ENCODE data around the gene R3HDML. TPM values are rescaled to one million over a fixed set of nuclear protein-coding genes. Genes with fewer than 3 reads are reported as not detected.

The R3HDML gene
- total and polyA plus RNA-seq, 2 of the 13 experiments (the other 11 are each of a cell fraction or from before 2014, with no cell fraction given), result not detected

DNA sequence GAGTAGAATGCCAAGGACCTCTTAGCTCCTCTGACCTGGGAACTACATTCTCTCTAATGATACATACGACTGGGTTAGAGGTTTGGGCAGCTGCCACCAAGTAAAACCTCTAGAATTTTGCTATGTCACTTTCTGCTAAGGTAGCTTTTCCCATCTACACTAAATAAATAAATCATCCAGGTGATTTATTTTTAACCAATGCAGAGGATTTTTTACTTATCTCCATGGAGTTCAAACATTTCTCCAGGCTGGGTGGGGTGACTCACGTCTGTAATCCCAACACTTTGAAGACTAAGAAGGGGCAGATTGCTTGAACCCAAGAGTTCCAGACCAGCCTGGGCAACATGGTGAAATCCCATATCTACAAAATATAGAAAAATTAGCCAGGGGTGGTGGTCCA is 45.8 kb downstream of the R3HDML start:
- in situ Hi-C loops (cut with HindIII; ENCODE audit: extremely low pct_ligation_motif_present, low pct_unique_long_range_greater_than_20kb) (no loop called here), intact Hi-C loops (cut with micrococcal nuclease; ENCODE audit: unreplicated experiment) (no loop called here)
- ChIA-PET POLR2A (interaction anchor here (4.6 kb wide), 1 partner anchor 28 kb away, joined by 27 read pairs; no protein-coding TSS in a partner anchor), CTCF (ENCODE audit: low intra/inter-chr PET ratio, low total read pairs) (interaction anchor here (0.9 kb wide), 1 partner anchor 78 kb away, joined by 5 read pairs; no protein-coding TSS in a partner anchor)
- no peaks in the 10 kb centered on the region; the same call in 1 of the 2 replicates for H4K20me1 ChIP-seq (ENCODE audit: insufficient read depth, low read length)
- TF ChIP-seq GFI1 (CRISPR knock-in tag; IDR thresholded peaks at IDR 0.05; ENCODE audit: borderline replicate concordance) (no peak), POLR2AphosphoS5 (IDR thresholded peaks at IDR 0.05; ENCODE audit: low read depth, low read length) (peak; percentile 18; the same call in 1 of the 2 replicates)
- H3K36me3 ChIP-seq (replicated peaks in 1 of 2; ENCODE audit: control insufficient read depth in 1 of 2, insufficient read depth in 2 of 2, low read length in 2 of 2), result peaks cover 2 to 33% of the 10 kb centered on the region in 2 experiments; a peak in 4 of 5 replicates
- H3K9ac ChIP-seq (ENCODE audit: insufficient read depth, low read depth, low read length), result no peak overlapping the region
- no peaks in the 10 kb centered on the region for H3K27me3 ChIP-seq (ENCODE audit: control insufficient read depth in 1 of 2, insufficient read depth in 2 of 2, low read length in 2 of 2)
- WGBS (ENCODE audit: low lambda C conversion rate), result 89% methylated on average over 2 of the region's 2 CpGs
- FAIRE-seq (no peak), DNase-seq (ENCODE audit: low spot score) (no peak), ATAC-seq (no peak)
- H3K4me3 ChIP-seq (replicated peaks in 1 of 3; ENCODE audit: insufficient read depth in 1 of 3, low read depth in 2 of 3, low read length in 3 of 3), result no peak overlapping the region
- H2AFZ ChIP-seq (ENCODE audit: low read length), result no peak overlapping the region
- peaks cover 61% of the 10 kb centered on the region for H3K79me2 ChIP-seq (ENCODE audit: insufficient read depth, low read length)
- no peak overlapping the region for H3K27ac ChIP-seq (ENCODE audit: extremely low read length, insufficient read depth, low read length)
- H3K4me1 ChIP-seq (ENCODE audit: insufficient read depth, low read length), result peaks cover 24% of the 10 kb centered on the region
- H3K9me3 ChIP-seq (ENCODE audit: low read length), result no peaks in the 10 kb centered on the region
- BruUV-seq (replicated peaks), result no TSS peak
- no peak overlapping the region for H3K4me2 ChIP-seq (ENCODE audit: low read depth, low read length)

DNA sequence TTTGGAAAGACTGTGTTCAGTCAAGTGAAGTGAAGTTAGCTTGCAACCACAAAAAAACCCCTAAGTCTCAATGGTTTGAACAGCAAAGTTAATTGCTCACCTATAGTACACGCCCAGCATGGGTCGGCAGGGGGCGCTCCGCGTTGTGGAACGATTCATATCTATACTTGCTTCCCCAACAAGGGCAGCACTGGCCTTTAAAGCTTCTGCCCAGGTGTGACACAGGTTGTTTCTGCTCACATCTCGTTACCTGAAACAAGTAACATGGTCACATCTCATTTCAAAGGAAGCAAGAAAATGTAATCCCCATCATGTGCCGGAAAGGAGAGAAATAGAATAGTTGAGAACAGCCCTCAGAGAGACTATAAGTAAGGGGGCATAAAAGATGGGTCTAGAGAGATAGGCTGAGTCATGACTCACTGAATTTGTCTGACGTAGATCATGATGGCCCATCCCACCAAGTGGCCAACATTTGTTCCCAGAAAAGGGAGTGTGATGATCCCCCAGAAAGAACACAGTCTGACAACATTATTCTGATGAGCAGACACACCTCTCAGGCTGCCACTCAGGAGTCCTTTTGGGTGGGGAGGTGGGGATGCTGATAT is 47.7 kb downstream of the R3HDML start:
- Histone ChIP-seq H3K27me3 (ENCODE audit: control insufficient read depth in 1 of 2, insufficient read depth in 2 of 2, low read length in 2 of 2) (no peaks in the 10 kb centered on the region), H3K36me3 (replicated peaks in 1 of 2; ENCODE audit: control insufficient read depth in 1 of 2, insufficient read depth in 2 of 2, low read length in 2 of 2) (peaks cover 8 to 47% of the 10 kb centered on the region in 2 experiments), H3K79me2 (ENCODE audit: insufficient read depth, low read length) (peaks cover 64% of the 10 kb centered on the region), H3K9ac (ENCODE audit: insufficient read depth, low read depth, low read length) (no peak overlapping the region), H3K9me3 (ENCODE audit: low read length) (no peaks in the 10 kb centered on the region), H3K27ac (ENCODE audit: extremely low read length, insufficient read depth, low read length) (peak overlapping the region; percentile 0), H2AFZ (ENCODE audit: low read length) (no peak overlapping the region), H3K4me1 (ENCODE audit: insufficient read depth, low read length) (peaks cover 43% of the 10 kb centered on the region), H4K20me1 (ENCODE audit: insufficient read depth, low read length) (no peaks in the 10 kb centered on the region; the same call in 1 of the 2 replicates), H3K4me3 (replicated peaks in 1 of 3; ENCODE audit: insufficient read depth in 1 of 3, low read depth in 2 of 3, low read length in 3 of 3) (no peak overlapping the region), H3K4me2 (ENCODE audit: low read depth, low read length) (no peak overlapping the region)
- intact Hi-C loops (cut with micrococcal nuclease; ENCODE audit: unreplicated experiment) (loop anchor here (1.0 kb wide), 2 partner anchors 77 to 87 kb away; no protein-coding TSS in a partner anchor), in situ Hi-C loops (cut with HindIII; ENCODE audit: extremely low pct_ligation_motif_present, low pct_unique_long_range_greater_than_20kb) (loop anchor here (5.0 kb wide), 1 partner anchor 167 kb away; no protein-coding TSS in a partner anchor)
- FAIRE-seq, result peak; percentile 87
- peak; percentile 88 for ATAC-seq
- WGBS (ENCODE audit: low lambda C conversion rate), result 25% methylated on average over 9 of the region's 9 CpGs
- POLR2A ChIA-PET, result interaction anchor here (0.7 to 4.6 kb wide), 15 partner anchors 10 to 225 kb away, joined by 3 to 27 read pairs (median 5); partner anchors contain the start of gene HNF4A
- no TSS peak for BruUV-seq (replicated peaks)
- DNase-seq (ENCODE audit: low spot score), result peak; percentile 78
- CTCF ChIA-PET (ENCODE audit: low intra/inter-chr PET ratio, low total read pairs), result interaction anchor here (1.0 to 5.5 kb wide), 6 partner anchors 17 to 168 kb away, joined by 3 to 73 read pairs (median 15); partner anchors contain the start of gene TTPAL
- no peak for TF ChIP-seq IKZF1 (IDR thresholded peaks at IDR 0.05)
- TF ChIP-seq, protein P1, sequence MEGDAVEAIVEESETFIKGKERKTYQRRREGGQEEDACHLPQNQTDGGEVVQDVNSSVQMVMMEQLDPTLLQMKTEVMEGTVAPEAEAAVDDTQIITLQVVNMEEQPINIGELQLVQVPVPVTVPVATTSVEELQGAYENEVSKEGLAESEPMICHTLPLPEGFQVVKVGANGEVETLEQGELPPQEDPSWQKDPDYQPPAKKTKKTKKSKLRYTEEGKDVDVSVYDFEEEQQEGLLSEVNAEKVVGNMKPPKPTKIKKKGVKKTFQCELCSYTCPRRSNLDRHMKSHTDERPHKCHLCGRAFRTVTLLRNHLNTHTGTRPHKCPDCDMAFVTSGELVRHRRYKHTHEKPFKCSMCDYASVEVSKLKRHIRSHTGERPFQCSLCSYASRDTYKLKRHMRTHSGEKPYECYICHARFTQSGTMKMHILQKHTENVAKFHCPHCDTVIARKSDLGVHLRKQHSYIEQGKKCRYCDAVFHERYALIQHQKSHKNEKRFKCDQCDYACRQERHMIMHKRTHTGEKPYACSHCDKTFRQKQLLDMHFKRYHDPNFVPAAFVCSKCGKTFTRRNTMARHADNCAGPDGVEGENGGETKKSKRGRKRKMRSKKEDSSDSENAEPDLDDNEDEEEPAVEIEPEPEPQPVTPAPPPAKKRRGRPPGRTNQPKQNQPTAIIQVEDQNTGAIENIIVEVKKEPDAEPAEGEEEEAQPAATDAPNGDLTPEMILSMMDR (CRISPR knock-in tag; IDR thresholded peaks at IDR 0.05), result peak; percentile 97
- no peak for TF ChIP-seq HNRNPH1 (optimal IDR thresholded peaks at IDR 0.05; ENCODE audit: low read depth, low read length)
- TF ChIP-seq DNMT3B (CRISPR knock-in tag; conservative IDR thresholded peaks at IDR 0.05), result 0 out of 2 replicates have a peak, but pooled peaks have one; percentile 53
- TF ChIP-seq, protein P2, sequence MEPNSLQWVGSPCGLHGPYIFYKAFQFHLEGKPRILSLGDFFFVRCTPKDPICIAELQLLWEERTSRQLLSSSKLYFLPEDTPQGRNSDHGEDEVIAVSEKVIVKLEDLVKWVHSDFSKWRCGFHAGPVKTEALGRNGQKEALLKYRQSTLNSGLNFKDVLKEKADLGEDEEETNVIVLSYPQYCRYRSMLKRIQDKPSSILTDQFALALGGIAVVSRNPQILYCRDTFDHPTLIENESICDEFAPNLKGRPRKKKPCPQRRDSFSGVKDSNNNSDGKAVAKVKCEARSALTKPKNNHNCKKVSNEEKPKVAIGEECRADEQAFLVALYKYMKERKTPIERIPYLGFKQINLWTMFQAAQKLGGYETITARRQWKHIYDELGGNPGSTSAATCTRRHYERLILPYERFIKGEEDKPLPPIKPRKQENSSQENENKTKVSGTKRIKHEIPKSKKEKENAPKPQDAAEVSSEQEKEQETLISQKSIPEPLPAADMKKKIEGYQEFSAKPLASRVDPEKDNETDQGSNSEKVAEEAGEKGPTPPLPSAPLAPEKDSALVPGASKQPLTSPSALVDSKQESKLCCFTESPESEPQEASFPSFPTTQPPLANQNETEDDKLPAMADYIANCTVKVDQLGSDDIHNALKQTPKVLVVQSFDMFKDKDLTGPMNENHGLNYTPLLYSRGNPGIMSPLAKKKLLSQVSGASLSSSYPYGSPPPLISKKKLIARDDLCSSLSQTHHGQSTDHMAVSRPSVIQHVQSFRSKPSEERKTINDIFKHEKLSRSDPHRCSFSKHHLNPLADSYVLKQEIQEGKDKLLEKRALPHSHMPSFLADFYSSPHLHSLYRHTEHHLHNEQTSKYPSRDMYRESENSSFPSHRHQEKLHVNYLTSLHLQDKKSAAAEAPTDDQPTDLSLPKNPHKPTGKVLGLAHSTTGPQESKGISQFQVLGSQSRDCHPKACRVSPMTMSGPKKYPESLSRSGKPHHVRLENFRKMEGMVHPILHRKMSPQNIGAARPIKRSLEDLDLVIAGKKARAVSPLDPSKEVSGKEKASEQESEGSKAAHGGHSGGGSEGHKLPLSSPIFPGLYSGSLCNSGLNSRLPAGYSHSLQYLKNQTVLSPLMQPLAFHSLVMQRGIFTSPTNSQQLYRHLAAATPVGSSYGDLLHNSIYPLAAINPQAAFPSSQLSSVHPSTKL (CRISPR knock-in tag; IDR thresholded peaks at IDR 0.05), result peak; percentile 46
- TF ChIP-seq, protein P3, sequence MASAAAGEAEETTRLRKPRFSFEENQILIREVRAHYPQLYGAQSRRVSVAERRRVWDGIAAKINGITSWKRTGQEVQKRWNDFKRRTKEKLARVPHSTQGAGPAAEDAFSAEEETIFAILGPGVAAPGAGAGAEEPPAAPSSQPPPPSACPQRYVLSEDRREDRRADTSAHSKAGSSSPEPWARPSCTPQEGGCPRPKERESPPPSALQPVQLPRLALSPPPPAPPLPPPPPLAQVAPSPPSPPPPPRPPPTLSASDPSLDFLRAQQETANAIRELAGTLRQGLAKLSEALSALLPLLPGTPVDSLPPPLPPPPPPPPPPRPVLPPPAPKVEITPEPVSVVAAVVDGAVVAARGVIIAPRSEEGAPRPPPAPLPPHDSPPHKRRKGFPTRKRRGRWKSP (CRISPR knock-in tag; IDR thresholded peaks at IDR 0.05), result no peak
- TF ChIP-seq SALL1 (CRISPR knock-in tag; IDR thresholded peaks at IDR 0.05), result peak; percentile 59

Measured in HepG2 (cell line).